Adrenal gland (tissue), 5 donors: ENCODE data around the gene KCNMB2.

Experiments used
- CTCF ChIP-seq, 6 experiments: fragments of 450-650 bp in 4 of 6; fragments of 200-600 bp in 2 of 6; sonication (generic) in 1 of 6; IDR thresholded peaks; 1 replicate in 5 of 6; 2 replicates in 1 of 6; pipeline versions ENCODE4 v1.5.1 to v1.8.0; 2016 to 2021; ENCODE audit warnings: antibody characterized with exemption in 6 of 6, mild to moderate bottlenecking in 2 of 6, moderate library complexity in 1 of 6
- POLR2A ChIP-seq, 2 donors: fragments of 450-650 bp; IDR thresholded peaks; one replicate each; pipeline ENCODE4 v1.6.1; 2017; ENCODE audit warnings: antibody characterized with exemption in 2 of 2, mild to moderate bottlenecking in 2 of 2, moderate library complexity in 1 of 2
- donor health status: DM: no; HTN: no; CAD: no.

DNA sequence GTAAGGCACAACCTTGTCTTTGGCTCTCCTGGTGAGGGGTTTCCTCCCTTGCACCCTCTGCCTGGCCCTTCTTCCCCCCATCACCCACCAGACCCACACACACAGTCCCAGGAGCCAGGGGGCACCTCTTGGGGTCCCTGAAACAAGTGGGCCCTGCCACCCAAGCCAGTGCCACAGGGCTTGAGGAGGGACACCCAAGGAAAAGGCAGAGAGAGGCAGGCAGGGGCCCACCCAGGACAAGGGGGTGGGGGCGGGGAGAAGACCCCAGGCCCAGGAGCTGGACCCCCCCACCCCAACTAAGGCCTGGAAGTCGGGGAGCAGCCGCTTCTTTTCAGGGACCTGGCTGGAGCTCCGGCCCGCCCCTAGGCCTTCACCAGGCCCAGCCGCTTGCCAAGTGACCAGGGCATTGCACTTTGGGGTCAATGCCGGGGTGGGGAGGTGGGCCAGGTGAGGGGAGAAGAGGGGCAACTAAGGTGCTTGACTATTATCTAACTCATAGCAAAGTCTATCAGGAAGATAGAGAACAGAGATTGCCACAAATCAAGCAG lies 88.9 kb downstream of the KCNMB2 start:
- TF ChIP-seq CTCF (IDR thresholded peaks at IDR 0.05) = no peak
- TF ChIP-seq POLR2A (IDR thresholded peaks at IDR 0.05) = no peak
